Activated CD4-positive, alpha-beta T cell treated with anti-CD3 and anti-CD28 coated beads, Interleukin-2, amount 50 U/mL, for 1 hour (primary cell): Measurements from ENCODE around the gene MLST8.

Source experiments
- DNase-seq: peaks from one replicate; pipeline ENCODE4 v3.0.0-alpha.2; 2020

MLST8 gene

DNA sequence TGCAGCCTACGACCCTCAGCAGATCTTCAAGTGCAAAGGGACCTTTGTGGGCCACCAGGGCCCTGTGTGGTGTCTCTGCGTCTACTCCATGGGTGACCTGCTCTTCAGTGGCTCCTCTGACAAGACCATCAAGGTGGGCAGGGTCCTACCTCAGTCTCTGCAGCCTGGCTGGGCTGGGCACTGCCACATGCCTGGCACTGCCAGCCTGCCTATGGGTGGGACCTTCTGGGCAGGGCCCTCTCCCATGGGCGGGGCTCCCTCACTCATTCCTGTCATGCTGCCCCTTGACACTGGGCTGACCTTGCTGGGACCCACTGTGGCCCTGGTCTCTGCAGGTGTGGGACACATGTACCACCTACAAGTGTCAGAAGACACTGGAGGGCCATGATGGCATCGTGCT is 31.3 kb upstream of the MLST8 start:
- no peak for DNase-seq

DNA sequence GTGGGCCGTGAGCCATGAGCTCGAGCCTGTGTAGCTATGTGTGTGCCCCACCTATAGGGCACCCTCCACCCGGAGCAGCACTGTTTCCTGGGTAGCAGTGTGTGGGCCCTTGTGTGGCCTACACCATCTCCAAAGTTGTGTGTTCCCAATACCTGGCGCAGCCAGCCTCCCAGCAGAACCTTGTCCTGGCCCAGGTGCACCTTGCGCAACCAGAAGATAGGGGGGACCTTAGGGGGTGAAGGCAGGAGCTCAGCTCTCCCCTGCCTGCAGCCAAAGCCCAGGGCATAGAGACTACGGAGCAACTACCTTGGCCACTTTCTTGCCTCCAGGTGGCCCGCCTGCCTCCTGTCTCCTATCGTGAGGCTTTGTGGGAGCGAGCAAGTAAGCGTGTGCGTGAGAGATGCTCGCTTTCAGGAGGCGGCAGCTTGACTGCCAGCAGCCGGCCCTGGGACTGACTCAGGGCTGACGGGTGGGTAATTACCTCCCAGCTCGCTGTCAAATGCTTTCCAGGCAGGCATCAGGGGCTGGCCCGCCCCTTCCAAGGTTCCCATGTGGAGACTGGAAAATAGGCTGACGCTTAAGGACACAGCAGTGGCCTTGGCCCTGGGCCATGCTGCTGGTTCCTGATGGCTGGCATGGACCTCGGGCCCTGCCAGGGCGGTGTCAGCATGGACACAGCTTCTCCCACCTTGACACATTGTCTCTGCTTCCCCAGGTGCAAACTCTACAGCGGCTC is 30.7 kb upstream of the MLST8 start:
- no peak for DNase-seq

DNA sequence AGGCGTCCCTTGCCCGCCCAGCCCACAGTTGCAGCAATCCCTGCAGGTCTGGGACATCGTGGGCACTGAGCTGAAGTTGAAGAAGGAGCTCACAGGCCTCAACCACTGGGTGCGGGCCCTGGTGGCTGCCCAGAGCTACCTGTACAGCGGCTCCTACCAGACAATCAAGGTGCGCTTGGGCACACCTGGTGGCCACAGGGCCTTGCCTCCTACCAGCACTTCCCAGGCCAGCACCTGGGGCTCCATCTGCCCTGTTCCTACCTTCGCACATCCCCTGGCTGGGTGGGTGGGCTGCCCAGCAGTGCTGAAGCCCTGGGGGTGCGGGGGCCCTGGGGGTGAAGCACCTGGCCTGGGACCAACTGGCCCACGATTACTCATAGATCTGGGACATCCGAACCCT is 29.8 kb upstream of the MLST8 start:
- no peak for DNase-seq

DNA sequence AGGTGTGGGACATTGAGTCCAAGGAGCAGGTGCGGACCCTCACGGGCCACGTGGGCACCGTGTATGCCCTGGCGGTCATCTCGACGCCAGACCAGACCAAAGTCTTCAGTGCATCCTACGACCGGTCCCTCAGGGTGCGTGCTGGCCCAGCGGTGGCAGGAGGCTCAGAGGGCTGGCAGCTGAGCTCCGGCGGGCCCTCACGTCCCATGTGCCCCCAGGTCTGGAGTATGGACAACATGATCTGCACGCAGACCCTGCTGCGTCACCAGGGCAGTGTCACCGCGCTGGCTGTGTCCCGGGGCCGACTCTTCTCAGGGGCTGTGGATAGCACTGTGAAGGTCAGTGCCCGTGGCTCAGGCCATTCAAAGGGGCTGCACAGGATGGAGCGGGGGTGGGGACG is 29.2 kb upstream of the MLST8 start:
- DNase-seq, result no peak

DNA sequence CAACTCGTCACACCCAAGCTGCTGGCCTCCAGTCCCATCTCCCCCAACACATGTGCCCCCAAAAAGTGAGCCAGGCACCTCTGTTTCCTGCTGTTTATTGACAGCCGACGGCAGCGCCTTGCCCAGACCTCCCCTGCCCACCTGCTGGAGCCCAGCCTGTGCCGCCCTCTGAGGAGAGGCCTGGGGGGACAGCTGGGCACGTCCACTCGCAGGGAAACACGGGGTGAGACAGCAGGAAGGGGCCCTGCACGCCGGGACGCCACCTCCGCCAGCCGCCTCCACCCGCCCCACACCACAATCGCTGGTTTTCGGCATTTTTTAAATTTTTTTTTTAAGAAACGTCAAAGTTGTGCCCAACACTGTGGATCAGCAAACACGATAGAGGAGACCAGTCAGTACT is 28.2 kb upstream of the MLST8 start:
- DNase-seq, result no peak

DNA sequence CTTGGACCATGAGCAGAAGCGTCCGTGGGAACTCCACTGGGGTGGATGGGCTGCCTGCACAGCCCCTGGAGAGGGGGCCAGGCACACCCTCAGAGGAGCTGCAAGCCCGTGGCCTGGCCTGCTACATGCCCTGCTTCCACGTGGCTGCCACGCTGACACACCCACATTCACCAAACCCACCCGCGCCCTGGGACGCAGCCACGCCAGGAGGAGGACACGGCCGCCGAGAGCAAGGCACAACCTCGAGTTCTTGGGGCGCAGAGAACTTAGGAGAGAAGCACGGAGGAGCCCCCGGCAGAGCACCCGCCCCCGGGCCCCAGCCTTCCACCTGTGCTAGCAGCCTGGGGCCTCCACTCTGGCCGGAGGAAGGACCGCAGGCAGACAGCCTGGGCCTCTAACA is 27.7 kb upstream of the MLST8 start:
- no peak for DNase-seq

DNA sequence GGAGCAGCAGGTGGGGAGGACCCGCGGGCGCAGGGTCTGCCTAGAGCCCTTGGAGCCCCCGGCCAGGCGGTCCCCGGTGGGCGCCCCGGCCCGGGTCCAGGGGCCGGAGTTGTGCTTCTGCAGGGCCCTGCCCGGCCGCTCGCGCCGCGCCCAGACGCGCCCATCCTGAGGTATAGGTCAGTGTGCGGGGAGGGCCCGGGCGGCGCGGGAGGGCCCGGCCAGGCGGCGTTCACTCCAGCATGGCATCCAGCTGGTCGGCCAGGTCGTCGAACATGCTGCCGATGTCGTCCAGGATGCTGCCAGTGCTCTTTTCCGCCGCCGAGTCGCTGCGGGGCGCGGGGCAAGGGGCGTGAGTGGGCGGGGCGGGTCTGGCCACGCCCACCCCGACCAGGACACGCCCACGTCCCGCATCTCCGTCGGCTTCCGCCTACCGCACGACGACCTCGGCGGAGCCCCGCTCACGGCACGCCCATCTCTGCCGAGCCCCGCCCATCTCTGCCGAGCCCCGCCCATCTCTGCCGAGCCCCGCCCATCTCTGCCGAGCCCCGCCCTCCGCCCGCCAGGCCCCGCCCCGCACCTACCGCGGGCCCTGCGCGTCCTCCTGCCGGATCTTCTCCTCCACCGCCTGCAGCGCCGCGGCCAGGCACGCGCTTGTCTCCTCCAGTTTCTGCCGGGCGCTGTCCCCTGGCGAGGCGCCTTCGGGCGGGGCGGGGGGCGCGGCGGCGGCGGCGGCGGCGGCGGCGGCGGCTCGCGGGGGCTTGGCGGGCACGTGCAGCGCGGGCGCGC is 26.7 kb upstream of the MLST8 start:
- DNase-seq, result peak; percentile 26

DNA sequence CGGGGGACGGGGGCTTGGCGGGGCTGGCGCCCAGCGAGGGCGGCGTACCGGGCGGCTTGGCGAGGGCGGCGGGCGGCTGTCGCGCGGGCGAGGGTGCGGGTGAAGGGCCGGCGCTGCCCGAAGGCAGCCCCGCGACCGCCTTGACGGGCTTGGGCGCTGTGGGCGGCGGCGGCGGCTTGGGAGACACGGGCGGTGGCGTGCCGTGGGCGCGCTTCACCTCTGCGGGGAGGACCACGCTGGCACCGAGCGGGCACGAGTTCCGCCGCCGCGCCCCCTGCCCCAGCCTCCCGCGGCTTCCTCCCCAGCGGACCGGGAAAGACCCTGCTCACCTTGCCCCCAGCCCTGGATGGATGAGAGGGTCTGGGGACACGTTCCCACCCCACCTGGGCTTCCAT is 26.1 kb upstream of the MLST8 start:
- no peak for DNase-seq

DNA sequence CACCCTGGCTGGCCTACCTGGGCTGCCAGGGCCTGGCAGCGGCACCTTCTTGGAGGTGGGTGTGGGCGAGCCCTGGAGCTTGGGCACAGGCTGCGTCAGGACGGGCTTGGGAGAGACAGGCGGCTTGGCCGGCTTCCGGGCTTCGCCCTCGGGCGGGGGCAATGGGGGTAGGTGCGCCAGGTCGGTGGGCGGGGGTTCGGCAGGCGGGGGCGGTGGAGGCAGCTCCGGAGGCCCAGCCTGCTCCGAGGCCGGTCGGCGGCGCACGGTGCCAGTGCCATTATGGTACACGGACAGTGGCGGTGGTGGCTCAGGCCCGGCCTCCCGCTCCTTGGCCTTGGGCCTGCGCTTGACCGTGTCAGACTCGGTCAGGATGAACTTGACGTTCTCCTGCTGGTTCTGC is 25.7 kb upstream of the MLST8 start:
- DNase-seq, result no peak

DNA sequence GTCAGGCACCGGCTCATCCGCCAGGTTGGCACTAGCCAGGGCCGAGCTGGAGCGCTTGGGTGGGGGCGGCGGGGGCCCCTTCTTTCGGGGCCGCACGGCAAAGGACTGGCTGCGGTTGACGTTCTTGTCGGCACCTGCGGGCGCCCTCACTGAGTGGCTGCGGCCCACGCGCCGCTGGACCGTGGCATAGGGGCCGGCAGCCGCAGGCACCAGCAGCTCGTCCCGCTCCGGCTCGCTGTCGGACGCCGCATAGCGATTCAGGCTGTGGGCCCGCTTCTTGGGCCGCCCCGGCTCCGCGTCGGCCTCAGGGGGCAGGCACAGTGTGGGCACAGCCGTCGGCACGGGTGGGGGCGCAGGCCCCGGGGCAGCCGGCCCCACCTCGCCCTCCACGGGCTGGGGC is 24.8 kb upstream of the MLST8 start:
- DNase-seq, result no peak

DNA sequence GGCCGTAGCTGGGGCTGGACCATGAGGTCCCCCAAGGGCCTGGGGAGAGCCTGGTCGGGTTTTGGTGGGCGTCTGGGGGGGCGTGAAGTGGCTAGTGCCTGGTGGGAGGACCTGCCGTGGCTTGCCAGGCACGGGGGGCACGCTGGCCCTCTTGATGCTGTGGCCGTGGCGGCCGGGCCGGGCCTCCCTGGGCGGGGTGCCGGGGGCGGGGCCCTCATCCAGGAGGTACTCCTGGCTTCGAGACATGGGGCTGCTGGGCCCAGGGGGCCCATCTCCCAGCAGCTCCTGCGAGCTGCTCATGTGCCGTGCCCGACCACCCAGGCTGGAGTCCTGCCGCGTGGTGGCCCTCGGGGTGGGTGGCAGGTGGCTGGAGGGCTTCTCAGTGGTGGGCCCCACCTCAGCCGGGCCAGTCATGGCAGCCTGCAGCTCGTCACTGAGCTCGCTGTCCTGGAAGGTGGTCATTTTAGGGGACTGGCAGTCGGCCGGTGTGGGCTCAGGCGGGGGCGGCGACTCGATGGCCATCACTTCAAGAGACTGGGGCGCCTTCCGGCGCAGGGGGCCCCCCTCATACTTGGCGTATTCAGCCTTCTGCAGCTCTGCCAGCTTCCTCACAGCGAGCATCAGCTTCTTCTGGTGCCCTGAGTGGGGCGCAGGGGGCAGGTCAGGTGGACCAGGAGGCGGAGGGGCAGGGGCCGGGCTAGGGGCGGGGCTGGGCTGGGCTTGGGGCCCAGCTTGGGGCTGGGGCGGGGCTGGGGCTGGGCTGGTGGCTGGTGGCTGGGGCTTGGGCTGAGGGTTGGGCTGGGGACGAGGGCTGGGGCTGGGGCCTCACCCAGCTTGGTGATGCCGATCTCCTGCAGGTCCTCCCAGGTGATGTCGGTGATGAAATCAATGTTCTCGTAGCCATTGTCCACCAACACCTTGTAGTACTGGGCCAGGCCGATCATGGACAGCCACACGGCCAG is 24.0 kb upstream of the MLST8 start:
- no peak for DNase-seq

DNA sequence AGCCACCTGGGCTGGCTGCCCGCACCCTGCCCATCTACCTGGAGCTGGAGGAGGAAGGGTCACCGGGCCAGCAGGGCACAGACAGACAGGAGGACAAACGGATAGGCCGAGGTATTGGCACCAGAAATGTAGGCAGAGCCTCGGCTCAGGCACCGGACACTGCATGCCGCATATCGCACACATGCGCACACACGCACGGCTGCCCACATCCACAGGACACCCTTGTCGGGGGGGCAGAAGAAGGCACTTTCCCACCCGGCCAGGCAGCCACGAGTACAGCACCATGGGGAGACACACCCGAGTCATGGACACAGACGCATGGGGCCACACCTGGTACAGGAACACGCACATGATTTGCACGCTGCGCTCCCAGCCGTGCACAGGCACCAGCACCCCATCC is 23.3 kb upstream of the MLST8 start:
- DNase-seq, result no peak

DNA sequence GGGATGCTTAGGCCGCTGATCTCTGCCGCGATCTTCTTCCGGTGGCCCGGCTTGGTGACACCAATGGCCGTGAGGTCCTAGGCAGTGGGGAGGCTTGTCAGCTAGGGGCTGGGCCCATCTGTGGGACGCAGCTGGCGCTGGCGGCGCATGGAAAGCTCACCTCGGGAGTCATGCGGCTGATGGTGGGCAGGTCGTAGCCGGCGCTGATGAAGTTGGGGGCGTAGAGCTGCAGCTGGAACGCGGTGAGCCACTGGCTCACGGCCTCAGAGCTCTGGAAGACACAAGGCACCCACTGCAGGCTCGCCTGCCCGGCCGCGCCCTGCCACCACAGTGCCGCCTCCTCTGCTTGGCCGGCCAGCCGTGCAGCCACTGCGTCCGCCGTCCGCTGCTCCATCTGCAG is 21.6 kb upstream of the MLST8 start:
- no peak for DNase-seq

DNA sequence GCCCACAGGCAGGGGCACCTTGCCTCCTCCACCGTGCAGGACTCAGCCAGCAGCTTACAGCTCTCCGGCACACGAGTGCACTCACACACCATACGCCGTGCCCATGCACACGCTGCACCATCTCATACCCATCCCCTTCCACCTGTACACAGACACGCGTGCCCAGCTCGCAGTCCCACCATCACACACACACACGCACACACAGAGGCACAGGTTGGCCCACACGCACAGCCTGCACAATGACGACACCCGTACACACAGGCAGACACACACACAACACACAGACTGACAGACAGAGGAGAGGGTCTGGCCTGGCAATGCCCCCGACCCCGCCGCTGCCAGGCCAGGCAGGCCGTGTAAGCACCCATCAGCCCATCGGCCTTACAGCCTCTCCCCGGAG is 20.9 kb upstream of the MLST8 start:
- DNase-seq, result no peak

DNA sequence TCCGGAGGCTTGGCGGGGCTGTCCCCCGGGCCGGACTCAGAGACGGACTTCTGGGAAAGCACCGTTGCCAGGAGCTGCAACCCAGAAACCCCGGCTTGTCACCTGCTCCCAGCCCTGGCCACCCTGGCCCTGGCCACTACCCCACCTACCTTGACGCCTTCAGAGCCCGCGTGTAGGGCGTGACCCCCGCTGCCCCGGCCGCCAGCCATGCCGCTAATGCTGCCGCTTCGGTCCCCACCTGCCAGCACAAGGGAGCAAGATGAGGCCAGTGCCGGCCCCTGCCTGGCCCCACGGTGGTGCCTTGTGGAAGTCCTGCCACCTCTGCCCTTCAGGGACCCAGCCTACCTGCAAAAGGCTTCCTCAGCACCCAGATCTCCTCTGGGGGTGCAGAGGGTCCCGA is 20.3 kb upstream of the MLST8 start:
- DNase-seq, result no peak

DNA sequence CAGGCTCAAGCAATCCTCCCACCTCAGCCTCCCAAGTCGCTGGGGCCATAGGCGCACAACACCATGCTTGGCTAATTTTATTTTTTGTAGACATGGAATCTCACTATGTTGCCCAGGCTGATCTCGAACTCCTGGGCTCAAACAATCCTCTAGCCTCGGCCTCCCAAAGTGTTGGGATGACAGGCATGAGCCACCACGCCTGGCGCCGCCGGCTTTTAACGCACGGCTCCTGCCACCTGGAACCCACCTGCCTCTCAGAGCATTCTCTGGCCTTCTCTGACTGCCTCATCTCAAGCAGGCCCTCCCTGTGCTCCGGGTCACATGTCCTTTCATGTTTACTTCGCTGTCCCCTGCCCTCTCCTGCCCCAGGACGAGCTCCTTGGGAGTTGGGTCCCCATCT is 19.2 kb upstream of the MLST8 start:
- no peak for DNase-seq

DNA sequence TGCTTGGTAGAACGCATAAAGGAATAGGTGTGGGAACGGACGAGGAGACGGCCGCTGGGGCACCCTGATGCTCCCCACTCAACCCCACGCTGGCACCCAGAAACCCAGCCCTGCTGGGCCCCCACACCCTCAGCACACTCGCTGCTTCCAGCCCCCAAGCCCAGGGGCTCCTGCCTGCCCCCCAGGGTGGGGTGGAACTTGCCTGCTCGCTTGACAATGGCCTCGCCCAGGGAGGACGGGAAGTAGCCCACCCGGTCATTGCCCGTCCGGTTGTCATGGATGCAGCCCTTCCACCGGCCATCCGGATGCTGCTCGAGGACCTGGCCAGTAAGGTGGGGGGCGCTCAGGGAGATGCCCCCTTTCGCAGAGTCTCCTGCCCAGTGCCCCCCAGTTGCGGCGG is 18.7 kb upstream of the MLST8 start:
- DNase-seq, result no peak

DNA sequence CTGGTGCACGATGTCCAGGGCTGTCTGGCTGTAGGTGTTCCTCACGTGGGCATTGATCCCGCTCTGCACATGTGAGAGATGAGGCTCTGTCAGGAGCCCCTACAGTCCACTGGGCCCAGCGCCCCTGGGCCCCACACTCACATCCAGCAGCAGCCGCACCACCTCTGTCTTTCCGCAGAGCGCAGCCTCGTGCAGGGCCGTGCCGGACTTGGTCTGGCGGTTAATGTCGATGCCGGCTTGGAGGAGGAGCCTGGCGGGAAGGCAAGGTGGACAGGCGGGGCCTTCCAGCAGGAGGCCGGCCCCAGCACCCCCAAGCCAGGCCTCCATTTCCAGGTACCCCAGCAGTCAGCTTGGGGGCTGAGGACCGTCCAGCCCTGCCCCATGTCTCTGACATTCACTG is 18.0 kb upstream of the MLST8 start:
- no peak for DNase-seq

DNA sequence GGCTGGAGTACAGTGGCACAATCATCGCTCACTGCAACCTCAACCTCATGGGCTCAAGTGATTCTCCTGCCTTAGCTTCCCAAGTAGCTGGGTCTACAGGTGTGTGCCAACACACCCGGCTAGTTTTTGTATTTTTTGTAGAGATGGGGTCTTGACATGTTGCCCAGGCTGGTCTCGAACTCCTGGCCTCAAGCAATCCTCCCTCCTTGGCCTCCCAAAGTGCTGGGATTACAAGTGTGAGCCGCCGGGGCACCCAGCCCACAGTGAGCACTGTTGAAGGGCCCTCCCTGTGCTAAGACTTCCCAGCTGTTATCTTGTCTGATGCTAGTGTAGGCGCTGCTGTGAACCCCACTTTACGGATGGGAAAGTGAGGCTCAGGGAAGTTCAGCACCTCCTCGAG is 16.9 kb upstream of the MLST8 start:
- DNase-seq, result no peak

DNA sequence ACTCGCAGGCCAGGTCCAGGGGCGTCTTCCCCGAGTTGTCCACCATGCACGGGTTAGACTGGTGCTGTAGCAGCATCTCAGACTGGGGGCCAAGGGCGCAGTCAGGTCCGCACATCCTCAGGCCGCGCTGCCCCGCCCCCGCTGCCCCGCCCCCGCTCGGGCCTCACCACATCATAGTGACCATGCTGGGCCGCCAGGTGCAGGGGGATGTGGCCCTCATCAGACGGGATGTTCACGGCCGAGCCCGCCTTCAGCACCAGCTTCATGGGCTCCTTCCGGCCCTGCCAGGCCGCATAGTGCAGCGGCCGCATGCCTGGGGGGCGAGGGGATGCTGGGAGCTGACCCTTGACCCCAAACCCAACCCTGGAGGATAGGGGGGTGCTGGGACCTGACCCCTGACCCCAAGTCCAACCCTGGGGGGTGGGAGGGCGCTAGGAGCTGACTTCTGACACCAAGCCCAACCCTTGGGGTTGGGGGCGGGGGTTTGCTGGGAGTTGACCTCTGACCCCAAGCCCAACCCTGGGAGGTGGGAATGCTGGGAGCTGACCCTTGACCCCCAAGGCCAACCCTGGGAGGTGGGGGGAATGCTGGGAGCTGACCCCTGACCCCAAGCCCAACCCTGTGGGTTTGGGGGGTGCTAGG is 15.9 kb upstream of the MLST8 start:
- no peak for DNase-seq

DNA sequence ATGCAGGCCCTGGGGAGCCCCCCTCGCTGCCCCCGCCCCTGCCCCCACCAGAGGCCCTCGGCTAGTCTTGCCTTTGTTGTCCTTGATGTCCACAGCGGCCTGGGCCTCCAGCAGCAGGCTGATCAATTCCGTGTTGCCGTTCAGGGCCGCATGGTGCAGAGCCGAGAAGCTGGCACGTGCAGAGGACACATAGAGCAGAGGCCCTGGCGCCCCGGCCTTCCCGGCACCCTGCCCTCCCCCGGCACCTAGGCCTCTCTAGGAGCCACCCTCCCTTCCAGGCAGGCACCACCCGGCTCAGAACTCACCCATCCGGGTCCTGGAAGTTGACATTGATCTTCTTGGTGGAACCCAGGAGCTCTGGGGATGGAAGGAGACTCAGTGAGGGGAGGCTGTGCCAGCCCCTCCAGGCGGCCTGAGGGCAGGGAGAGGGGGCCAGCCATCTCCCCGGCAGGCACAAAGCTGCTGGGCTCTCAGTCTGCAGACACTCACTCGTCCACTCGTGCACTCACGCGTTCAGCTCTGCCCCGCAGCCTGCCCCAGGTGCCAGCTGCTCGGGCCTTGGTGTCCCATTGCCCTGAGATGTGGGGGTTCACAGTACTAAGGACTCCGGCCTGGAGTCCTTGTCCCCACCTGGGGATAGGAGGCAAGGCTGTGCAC is 15.1 kb upstream of the MLST8 start:
- no peak for DNase-seq

DNA sequence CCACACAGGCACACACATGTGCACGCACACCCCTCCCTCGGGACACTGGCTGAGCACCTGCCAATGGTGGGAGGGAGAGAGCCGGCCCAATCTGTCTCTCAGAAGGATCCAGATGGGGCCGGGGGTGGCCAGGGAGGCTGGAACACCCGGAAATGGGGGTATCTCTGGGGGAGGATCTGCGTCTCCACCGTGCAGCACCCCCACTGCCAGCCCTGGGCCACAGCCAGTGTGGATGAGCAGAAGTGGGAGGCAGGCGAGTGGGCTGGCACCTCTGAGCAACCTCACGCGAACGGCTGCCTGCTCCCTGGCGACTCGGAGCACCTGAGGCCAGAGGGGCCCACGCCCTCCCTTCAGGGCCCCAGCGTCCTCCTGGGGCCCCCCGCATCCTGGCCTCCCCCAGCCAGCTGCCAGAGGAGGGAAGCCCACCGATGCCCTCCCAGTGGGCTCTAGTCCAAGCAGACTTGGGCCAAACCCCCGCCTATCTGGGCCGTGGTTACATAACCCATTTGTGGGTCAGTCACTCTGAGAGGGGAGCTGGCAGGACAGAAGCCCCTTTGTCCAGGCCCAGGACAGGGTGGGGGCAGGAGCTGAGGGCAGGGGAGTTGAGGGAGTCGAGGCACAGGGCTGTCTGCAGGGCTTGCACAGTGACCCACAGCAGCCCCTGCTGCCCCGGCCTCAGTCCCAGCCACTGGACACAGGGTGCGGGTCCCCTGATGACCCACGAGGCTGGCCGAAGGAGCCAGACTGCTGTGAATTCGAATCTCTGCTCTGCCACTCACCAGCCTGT is 14.4 kb upstream of the MLST8 start:
- DNase-seq, result no peak
